Fibroblast of peridontal ligament (primary cell): ENCODE data around the gene CORO7.
A peak's percentile ranks its signal among the peaks of the same experiment; 100 is the strongest.
"Not testable (repeated sequence)": the region's sequence is repeated elsewhere in the genome, so short reads cannot be mapped to it uniquely, and the experiment has no call there.

Source experiments
- DNase-seq: peaks from one replicate; pipeline ENCODE4 v3.0.0-alpha.2; 2010; ENCODE audit errors: extremely low read depth

The CORO7 gene

DNA sequence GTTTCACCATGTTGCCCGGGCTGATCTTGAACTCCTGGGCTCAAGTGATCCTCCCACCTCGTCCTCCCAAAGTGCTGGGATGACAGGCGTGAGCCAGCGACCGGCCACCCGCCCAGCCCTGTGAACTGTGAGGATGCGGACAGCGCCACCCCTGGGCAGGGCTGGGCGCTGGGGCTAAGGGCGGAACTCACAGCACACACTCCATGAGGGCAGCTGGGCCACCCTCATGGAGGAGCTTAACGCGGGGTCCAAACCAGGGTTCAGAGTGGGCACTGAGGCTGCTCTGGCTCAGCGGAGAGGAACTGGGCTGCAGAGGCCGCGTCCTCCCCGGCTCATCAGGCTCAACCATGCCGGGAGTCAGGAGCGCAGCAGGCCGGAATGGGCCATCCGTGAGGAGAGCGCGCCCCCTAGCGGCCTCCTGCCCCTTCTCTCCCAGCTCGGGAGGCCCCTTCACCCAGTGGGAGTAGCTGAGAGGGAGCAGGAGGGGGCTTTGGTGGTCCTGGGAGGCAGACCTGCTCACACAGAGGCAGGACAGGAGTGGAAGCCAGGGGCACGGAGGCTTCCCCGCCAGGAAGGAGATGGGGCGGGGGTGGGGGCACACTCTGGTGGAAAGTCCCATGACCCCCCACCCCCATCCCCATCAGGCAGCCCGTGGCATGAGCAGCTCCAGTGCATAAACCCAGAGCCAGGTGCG lies 13.8 kb downstream of the CORO7 start:
- peak; percentile 70 for DNase-seq

DNA sequence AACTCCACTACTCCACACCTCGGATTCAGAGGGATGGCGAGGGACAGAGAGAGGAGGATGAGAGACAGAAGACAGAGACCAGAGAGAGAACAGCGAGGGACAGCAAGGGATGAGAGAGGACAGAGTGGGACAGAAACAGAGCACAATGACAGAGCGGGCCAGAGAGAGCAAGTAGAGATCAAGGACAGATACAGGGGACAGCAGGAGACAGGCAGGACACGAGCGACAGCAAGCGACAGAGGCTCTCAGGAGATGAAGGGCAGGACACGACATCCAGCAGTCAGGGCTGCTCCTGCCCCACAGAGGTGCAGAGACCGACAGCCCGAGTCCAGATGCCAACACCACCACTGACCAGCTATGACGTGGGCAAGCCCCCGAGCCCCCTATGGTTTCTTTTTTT lies 14.9 kb downstream of the CORO7 start:
- no peak for DNase-seq

DNA sequence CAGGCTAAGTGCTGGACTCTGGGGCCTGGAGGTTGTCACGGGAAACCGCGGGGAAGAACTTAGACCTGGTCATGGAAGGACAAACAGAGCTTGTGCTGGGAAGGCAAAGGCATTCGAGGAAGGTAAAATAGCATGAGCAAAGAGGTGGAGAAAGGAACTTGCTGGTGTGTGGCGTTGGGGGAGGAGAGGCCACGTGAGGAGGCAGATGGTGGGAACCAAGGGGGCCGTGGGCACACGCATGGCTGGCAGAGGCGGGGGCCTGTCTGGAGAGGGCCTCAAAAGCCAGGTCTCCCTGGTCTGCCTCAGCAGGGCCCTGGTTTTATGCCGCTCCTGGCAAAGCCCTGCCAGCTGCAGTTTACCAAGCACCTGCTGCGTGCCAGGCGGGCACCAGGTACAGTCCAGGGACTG lies 15.3 kb downstream of the CORO7 start:
- DNase-seq, result no peak

DNA sequence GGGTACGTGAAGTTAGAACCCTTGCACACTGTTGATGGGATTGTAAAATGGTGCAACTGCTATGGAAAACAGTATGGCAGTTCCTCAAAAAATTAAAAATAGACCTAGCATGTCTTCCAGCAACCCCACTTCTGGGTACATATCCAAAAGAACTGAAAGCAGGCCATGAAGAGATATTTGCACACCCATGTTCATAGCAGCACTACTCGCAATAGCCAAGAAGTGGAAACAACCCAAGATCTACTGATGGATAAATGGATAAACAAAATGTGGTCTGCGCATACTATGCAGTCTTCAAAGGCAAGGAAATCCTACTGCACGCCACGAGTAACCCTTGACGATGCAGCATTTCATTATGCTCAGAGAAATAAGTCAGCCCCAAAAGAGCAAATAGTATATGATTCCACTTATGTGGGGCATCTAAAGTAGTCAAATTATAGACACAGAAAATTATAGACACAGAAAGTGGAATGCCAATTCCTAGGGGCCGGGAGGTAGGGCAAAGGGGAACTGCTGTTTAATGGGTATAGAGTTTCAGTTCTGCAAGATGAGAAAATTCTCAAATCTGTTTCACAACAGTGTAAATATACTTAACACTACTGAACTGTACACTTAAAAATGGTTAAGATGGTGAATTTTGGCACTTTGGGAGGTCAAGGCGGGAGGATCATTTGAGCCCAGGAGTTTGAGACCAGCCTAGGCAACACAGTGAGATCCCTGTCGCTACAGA lies 17.2 kb downstream of the CORO7 start:
- no peak for DNase-seq

DNA sequence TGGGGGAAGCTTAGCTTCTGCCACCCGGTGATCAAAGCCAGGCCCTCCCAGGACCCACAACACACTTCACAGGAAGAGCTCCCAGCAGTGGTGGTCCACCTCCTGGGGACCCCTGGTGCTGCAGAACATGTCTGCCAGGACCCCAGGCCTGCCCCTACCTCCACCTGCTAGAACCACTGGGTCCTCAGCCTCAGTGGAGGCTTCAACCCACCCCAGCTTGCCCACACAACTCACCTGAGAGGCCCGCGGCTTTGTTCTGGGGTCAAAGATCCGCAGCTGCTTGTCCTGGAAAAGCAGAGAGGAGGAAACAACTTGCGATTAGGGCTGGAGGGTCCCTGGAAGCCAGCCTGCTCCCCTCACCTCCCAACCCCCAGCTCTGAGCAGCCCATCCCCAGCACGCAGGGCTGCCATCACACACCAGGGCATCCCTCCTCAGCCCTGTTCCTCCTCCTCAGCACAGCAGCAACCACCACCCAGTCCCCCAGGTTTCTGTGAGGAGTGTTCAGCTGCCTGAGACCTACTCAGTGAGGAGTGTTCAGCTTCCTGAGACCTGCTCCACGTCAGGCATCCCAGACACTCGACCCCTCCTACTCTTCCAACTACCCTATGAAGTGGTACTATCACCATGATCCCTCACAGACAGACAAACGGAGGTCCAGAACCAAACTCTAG lies 21.2 kb downstream of the CORO7 start:
- DNase-seq, result no peak

DNA sequence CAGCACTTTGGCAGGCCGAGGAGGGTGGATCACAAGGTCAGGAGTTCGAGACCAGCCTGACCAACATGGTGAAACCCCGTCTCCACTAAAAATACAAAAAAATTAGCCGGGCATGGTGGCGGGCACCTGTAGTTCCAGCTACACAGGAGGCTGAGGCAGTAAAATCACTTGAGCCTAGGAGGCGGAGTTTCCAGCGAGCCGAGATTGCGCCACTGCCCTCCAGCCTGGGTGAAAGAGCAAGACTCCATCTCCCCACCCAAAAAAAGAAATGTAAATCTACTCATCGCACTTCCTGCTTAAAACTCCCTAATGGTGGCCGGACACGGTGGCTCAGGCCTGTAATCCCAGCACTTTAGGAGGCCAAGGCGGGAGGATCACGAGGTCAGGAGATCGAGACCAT lies 22.5 kb downstream of the CORO7 start:
- not testable (repeated sequence) for DNase-seq

DNA sequence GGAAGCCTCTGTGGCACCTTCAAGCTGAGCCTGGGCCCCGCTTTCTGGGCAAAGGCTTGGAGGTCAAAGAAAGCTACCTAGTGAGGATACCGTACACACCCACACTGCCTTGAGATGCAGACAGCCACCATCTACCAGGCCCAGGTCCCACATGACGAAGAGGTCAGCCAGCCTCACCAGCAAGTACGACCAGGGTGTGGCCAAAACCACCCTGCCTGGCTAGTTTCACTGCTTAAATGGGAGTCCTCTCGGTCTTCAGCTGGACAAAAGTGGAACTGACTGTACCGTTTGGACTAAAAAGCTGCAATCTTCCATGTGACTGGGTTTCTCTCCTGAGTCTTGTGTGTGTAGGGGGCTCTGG lies 23.2 kb downstream of the CORO7 start:
- DNase-seq, result no peak

DNA sequence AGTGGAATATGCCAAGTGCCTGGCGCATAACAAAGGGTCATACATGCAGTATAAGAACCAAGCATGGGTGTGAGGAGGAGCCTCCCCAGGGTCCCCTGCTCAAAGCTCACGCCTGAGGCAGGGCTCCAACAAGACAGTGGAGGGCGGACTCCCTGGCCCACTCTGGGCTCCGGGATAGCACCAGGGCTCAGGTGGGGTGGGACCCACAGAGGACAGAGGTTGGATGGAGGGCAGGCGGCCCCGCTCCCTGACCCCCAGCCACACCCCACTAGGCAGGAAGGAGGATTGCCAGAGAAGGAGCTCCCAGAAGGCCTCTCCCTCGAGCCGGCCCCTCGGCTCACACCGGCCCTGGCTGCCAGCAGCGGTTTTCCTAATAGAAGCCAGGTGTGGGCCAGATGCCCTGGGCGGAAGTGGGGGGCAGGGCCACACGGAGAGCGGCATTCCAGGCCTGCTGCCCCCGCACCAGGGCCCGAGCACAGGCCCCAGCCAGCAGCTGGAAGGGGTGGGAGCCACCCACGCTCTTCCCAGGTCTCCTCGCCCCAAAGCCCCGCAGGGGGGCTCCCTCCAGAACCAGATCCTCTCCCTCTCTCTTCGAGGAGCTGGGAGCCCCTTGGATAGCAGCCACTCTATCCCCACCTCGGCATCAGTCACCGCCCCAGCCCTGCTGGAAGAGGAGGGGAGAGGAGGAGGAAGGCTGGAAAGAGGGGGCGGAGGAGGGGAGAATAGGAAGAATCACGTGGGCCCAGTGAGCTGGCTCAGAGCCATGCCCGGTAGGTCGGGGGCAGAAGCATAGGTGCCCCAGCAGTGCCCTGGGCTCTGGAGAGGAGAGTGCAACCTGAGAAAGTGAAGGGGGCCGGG lies 23.8 kb downstream of the CORO7 start:
- peak; percentile 69 for DNase-seq

DNA sequence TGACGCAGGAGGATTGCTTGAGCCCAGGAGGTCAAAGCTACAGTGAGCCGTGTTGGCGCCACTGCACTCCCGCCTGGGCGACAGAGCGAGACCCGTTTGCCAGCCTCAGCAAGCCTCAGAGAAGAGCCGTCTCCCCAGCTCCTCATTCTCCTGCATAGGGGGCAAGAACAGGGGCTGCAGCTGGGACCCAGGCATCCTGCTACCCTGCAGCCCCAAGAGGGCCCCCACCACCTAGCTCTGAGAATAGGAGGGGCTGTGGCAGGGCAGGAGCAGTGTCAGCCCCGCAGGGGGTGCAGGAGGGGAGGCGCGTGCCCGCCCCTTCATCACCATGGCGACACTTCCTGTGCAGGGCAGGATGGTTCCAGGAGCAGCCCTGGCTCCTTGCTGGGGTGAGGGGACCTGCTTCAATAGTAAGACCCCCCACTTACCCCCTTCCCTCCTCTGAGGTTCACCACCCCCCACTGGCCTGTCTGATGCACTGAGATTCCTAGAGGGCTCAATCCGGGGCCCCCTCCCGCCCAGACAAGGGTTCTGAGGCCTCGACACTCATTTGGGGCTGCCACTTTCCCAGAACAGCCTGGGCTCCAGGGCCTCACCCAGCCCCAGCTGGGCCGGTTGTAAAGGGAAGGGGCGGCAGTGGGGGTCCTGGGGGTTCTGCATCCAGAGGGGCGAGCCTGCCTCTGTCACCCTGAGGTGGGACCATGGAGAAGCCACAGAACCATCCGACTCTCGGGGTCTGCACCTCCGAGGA lies 24.6 kb downstream of the CORO7 start:
- DNase-seq, result no peak

DNA sequence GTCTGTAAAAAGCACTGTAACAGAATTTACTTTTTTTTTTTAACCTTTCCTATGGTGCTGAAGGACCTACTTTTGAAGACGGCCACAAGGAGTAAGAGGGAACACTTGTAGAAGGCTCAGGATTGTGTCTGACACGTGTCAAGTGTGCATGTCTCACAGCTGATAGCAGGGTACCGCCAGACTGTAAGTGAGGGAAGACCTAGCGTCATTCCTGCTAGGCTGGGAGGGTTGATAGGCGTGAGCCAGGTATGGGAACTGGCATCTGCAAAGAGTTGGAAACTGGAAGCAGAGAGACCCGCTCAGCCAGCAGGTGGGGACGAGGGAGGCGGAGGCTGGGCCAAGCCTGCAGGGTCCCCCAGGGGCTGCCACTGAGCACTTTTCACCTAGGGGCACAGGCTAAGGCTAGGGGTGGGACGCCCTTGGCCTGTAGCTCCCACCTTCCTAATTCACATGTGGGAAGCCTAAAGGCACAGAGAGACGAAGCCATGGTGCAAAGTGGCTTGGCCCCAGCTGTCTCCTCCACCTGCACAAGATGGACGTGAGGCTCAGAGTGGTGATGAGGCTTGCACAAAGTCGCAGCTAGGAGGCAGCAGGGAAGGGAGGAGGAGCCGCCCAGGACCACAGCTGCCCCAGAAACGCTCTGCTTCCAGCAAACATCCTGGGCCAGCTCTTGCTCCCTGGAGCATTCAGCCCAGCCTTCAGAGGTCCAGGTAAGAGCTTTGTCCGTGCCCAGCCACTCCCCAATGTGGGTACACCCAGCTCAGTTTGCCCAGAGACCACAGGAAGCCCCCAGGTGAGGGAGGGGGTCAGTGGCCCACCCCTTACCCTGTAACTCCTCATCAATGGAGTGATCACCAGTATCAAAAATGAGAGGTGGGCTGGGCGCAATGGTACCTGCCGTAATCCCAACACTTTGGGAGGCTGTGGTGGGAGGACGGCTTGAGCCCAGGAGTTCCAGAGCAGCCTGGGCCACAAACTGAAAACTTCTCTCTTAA lies 25.8 kb downstream of the CORO7 start:
- no peak for DNase-seq

DNA sequence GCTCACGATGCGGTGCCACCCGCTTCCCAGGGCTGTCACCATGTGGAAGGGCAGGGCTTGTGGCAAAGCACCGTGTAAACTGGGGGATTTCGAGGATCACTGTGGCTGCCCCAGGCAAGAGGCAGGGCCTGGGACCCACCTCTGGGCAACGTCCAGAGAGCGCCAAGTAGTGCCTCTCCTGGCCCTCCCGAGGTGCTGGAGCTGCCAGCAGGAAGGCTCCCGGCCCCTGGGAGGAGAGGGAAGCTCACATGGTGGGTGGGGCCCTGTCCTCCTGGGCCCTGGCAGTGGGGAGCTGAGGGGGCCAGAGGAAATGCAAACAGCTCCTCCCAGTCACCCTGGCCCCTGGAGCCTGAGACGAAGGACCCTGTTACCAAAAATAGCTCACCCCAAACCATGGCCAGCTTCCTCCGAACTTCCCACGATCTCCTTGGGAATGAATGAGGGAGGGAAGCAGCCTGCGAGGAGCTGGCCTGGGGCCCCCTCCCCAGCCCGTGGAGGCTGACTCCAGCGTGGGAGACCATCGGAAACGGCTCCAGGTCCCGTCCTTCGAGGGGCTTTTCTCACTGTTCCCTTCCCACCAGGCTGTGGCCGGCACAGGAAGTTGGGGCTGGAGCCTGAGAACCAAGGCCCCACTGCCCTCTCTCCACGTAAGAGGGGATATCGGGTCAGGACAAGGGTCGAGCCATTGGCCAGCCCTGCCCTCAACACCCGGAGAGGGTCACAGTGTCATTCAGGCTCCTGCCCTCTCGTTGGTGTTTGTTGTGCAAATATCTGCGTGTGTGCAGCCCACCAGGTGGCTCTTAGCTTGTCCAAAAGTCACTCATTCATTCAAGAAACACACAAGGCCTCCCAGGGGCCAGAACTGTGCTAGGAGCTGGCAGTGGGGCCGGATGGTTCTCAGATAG lies 27.1 kb downstream of the CORO7 start:
- no peak for DNase-seq

DNA sequence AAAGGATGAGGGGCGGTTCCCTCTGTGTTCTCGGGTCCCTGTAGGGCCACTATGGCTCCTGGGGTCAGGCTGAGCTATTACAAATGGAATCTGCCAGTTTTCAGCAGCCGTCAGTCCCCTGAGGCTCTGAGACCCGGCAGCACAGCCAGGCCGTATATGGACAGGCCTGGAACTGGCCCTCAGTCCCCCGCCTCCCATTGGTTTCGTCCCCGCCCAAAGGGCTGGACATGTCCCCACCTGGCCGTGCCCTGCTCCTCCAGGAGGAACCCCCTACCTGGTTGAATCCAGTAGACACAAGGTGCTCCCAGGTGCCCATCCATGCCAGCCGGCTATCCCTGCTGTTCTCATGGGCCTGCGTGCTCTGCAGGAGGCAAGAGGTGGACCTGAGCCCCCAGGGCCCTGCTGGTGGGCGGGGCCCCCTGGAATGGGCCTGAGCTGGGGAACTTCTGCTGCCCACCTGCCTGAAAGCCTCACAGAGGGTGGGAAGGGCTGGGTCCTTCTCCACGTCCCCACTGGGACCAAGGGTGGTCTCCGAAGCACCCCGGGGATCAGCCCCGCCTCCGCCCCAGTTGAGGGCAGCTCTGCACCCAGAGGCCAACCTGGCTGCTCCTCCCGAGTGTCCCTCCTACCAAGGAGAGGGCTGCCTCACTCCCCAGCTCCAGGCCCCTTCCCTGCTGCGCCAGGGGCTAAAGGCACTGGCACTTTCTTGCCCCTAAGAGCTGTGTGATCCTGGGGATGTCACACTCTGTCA lies 27.9 kb downstream of the CORO7 start:
- peak; percentile 64 for DNase-seq

DNA sequence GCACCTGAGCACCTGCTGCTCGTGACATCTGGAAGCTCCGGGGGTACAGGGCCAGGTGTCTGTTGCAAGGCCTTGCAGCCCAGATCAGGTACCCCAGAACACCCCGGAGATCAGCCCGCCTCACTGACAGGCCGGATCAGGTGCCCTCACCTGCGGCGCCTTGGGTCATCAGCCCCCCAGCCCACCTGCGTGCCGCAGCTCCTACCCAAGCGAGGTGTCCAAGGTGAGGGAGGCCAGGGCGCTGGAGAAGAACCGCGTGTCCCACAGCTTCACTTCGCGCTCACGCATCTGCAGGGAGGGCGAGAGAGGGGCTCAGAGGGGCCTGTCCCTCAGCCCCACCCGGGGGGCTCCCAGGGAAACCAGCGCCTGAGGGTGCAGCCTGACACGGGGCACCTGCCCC lies 28.6 kb downstream of the CORO7 start:
- no peak for DNase-seq

DNA sequence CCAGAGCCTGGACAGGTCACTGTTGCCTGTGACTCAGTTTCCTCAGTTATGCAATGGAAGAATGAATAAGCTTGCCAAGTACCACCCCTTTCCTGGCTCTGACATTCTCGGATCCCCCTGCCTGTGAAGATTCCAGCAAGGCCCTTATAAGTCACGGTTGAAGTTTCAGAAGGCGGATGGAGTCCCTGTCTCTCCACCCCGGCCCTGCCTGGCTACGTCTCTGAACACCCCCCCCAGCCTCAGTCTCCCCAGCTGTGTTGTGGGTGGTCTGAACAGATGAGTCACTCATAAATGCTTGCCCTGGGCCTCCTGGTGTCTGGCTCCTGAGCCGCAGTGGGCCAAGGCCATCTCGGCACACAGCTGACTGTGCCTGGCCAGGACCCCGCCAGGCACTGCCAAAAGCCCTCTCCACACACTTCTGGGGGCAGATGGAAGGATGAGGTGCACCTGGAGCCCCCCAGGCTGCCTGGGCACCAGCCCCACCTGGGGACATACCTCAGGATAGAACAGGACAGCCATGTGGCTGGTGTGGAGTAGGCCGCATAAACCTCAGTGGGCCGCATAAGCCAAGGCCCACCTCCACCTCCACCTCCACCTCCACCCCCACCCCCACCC lies 29.3 kb downstream of the CORO7 start:
- DNase-seq, result no peak

DNA sequence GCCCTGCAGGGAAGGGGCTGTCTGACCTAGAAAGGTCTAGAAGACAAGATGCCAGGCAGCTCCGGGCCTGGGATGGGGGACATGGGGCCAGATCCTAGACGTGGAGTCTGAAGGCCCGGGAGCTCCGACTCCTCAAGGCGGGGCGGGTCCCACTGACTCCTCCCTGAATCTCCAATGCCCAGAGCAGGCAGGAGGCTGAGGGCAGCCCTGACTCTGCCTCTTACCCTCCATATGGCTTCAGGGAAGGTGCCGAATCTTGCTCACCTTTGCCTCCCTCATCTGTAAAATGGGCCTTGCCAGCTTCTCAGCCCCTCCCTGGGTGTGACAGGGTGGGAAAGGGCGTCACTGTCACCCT lies 30.0 kb downstream of the CORO7 start:
- peak; percentile 54 for DNase-seq

DNA sequence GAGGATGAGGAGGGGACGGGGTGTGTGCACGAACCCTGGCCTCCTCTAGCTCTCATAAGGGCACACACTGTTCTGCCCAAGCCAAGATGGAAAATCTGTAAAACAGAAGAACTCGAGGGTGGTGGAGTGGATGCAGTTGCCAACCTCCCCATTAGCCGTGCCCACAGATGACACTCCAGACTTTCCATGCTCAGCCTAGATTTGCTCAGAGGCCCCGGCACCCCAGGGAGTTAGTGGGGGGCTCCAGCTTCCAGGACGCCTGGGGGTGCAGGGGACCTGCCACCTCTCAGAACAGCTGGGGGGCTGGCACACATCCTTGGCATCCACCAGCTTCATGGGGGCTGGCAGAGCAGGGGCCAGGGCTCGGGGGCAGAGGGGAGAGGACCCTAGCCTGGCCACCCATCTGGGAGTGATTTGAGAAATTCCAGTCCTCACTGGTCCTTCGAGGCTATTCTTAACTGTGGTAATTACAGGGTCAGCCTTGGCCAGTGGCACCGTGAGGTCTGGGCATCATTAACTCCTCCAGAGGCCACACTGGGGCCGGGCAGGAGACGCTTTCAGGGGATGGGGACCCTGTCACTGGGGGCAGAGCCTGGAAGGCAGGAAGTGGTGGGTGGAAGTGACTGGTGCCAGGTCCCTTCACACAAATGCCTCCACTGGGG lies 30.5 kb downstream of the CORO7 start:
- peak; percentile 52 for DNase-seq

DNA sequence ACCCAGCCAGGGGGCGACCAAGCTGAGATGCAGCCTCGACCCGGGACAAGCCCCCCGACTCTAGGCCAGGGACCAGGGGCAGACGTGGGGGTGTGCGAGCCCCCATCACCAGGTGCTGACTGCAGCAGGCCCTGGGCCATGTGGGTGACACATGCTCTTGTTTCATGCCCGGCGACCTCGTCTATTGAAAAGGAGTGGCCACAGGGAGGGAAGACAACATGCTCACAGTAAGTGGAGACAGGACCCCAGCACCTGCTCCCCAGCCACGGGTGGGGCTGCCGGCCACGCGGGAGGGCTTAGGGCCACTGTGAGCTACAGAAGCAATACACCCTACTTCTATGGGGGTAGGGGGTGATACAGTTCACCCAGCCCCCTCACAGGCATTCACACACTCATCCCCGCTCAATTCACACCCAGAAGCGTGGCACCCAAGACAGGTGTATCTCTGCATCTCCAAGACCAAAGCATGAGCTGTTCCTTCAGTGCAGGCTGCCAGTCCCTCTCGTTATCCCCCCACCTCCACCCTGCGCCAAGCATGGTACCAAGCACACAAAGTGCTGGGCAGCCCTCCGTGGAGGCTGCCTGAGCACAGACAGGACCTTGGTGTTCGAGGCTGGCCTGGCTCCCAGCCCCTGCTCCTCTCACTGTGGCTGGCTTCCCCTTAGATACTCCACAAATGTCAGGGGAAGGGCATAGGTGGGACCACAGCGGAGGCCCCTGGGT lies 31.2 kb downstream of the CORO7 start:
- no peak for DNase-seq
